GM21529 (cell line): Measurements from ENCODE around the gene ZNF616.
"Not testable (repeated sequence)": the region's sequence is repeated elsewhere in the genome, so short reads cannot be mapped to it uniquely, and the experiment has no call there.

Source experiments
- ATAC-seq: cut with Tn5 transposase; IDR thresholded peaks from one replicate; pipeline ENCODE4 v1.9.1; 2021; ENCODE audit not compliant: unreplicated experiment

Gene ZNF616

DNA sequence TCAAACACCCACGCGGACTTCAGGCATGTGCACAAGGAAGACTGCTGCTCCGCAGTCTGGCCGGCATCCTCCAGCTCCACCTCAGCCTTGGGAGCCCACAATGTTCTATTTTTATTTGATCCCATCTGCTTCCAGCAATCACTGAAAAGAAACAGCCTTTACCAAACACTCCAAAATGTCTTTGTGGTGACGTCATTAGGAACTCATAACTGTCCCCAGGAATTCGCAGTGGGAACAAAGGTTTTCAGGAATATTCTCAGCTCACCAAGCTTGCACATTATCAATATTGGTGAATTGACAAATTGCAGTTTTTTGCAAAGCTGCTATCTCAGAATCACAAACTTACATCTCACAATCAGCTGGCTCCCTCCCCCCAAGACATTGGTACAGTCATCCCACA, 29.0 kb downstream of the ZNF616 start:
- no peak for ATAC-seq

DNA sequence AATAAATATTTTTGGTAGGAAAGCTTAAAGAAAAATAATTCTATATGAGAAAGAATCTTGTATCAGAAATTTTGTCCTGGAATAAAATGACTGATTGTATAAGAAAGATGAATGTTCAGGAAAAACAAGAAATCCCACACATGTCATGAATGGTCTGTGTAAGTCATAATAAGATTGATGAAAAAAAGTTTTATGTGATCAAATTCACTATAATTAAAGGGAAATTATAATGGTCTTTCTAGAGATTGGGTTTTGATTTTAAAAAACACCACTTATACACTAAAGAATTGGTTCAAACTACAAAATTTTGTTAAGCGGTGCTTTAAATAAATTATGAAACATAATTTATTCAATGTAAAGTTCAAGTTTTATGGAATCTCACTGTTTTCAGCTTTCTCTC, 37.0 kb downstream of the ZNF616 start:
- ATAC-seq, result no peak

DNA sequence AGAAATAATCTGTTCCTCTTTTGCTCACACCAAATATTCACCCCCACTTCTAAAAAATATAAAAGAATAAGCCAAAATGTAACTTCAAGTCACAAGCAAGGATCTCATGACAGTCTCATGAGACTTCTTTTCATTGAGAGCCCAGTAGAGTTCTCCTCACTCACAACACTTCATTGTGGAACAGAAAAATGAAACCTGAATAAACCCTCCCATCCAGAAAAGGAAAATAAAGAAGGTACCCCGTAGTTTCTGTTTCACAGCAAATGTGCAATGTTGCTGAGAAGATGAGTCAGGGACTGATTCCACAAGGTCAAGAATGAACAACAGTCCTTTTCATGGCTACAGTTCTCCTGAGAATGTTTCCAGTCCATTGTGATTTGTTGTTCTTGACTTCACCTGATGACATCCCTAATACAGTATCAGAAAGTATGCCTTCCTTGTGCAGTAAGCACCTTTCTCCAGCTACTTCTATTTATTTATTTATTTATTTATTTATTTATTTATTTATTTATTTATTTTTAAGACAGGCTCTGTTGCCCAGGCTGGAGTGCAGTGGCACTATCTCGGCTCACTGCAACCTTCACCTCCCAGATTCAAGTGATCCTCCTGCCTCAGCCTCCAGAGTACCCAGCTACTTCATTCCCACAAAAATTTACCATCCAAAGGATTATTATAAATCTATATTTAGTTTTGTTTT, 37.7 kb downstream of the ZNF616 start:
- ATAC-seq, result no peak

DNA sequence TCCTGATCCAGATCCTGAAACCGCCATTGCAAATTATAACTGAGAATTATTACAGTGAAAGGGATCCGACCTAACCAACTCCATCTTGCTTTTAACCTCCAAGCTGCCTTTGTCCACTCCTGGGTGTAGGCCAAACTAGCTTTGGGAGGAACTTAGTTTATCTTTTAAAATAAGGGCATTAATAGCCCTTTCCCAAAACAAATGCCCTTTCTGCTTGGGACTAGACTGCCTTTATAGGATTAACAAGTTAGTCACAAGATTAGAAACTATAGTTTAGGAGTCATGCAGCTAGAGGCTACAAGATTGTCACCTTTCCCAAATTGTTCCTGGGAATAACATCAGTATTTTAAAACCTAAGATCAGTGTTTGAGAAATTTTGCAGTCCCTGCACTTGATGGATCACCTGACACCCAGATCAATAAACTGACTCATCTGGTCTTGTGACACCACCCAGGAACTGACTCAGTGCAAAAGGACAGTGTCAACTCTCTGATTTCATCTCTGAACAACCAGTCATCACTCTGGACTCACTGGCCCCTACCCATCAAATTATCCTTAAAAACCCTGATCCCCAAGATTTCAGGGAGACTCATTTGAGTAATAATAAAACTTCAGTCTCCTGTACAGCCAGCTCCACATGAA, 40.1 kb downstream of the ZNF616 start:
- ATAC-seq, result no peak

DNA sequence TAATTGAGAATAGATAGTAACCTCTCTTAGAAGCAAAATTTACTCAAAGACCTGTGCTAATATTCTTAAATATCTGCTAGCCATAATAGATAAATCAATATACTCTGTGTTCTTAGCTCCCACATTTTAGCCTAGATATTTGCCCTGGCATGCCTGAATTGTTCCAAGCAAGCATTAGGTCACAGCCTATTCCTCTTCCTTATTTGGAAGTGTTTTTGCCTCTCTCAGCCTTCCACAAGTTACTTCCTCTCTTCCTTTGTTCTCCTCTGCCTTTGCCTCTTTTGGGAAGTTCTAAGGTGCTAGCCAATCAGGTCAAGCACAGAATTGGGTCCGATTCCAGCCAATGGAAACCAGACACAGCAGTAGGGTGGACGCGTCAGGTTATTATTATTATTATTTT, 43.3 kb downstream of the ZNF616 start:
- ATAC-seq, result not testable (repeated sequence)

DNA sequence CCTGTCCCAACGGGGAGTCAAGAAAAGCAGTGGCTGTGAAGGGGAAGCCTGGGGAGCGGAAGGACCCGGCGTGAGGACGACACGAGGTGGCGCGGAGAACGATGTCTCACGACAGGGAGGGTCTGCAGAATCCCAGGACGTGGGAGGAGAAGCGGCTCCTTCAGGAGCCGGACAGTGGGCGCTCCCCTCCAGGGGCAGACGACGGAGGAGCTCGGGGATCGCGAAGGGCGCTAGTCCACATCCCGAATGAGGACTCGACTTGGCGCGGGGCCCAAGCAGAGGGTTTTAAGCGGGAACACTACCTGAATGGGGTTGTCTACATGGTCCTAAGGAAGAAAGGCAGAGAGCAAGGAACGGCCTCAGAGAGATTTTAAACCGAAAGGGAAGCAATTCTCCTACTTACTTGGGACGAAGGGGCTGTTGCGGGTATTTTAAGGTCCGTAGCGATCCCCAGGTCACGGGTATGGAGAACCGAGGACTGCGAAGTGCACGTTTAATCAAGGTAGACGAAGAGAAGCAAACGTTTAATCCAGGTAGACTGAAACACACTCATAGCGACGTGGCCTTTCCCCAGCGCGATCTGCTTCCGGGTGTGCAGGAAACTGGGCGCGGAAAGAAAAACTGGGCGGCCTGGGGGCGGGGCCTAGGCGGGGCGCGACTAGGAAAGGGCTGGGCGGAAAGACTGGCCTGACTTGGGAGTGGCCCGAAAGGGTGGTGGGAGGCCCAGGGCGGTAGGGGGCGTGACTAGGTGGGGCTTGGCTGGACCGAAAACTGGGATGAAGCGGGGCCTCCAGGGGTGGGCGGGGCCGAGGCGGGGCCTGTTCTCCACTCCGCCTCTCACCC, 44.3 kb downstream of the ZNF616 start, which contains the start of gene ZNF841:
TSS of gene ZNF841 (minus strand) at position 594 of the 843 bp plus-strand sequence. CDS start 10,964 bp downstream, outside the sequence.
- peak; percentile 95 for ATAC-seq

DNA sequence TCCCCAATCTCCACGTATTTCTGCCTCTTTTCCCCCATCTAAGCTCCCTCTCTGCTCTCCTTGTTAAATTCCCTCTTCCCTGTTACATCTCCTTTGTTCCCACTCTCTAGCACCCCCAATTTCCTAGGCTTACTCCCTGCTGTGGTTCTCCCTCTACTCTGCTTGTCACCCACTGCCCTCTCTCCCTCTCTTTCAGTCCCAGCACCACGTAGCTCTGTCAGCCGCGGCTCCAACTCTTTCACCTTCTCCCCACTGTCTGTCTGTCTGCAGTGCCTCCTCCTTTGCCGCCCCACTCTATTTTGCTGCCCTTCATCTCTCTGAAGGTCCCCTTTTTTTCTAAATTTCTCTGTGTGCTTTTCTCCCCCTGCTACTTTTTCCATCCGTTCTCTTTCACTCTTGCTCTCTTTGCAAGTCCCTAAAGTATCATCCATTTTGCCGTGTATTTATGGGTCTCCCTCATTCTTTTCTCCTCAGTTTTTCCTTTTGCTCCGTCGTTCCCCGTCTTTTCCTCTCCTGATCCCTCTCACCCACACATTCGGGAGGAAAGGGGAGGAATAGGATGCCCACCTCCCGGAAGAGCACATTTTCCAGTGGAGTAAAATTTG, 45.1 kb downstream of the ZNF616 start:
- ATAC-seq, result no peak

DNA sequence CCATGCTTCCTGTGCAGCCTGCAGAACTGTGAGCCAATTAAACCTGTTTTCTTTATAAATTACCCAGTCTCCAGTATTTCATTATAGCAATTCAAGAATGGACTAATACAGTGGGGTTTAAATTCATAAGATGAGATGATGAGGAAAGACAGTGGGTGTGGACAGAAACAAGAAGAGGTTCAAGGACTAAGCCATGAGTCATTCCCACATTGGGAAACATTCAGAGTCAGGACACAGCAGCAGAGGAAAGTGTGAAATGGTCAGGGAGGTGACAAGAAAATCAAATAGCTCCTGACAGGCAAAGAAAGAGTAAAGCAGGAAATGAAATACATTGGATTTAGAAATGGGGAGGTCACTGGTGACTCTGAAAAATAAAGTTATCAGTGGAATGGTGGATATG, 53.3 kb downstream of the ZNF616 start:
- no peak for ATAC-seq

DNA sequence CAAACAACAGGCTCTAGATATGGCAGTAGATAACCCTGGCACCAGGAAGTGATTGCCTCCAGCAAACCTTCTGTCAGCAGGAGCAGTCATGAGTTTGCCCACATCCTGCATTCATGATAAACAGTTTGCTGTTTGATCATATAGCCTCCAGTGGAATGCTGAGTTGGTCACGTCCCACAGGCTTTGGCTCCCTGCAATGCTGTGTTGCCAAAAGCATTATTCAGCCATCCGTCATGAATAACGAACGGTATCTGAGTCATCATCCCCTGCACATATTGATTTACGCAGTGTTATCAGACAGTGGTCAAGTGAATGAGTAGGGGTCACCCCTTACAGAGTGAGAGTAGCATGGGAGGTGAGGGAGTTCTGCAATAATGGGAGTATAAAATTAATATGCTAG, 69.2 kb downstream of the ZNF616 start:
- ATAC-seq, result no peak

DNA sequence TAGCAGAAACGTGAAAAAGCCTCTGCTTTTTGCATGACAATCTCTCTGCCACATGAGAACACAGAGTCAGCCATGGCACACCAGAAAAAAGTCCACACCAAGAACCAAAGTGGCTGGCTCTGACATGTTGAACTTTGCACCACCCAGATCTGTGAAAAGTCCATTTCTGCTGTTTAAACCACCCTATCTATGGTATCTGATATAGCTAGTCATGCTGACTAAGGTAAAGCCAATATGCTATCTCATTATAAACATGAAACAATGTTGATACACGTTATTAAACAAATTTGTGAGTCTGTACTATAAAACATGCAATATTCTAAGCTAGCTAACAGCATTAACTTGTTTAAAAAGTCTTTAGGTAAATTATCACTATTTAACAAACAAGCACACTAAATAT, 70.1 kb downstream of the ZNF616 start:
- no peak for ATAC-seq

DNA sequence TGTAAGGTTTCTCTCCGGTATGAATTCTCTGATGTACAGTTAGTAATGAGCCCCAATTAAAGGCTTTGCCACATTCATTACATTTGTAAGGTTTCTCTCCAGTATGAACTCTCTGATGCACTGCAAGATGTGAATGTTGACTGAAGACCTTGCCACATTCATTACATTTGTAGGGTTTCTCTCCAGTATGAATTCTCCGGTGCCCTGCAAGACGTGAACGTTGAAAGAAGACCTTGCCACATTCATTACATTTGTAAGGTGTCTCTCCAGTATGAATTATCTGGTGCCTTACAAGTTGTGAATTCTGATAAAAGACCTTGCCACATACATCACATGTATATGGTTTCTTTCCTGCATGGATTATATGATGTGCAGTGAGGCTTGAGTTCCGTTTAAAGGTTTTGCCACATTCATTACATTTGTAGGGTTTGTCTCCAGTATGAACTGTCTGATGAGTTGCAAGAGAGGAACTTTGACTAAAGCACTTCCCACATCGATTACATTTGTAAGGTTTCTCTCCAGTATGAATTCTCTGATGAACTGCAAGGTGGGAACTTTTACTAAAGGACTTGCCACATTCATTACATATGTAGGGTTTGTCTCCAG, 73.4 kb downstream of the ZNF616 start:
- no peak for ATAC-seq

DNA sequence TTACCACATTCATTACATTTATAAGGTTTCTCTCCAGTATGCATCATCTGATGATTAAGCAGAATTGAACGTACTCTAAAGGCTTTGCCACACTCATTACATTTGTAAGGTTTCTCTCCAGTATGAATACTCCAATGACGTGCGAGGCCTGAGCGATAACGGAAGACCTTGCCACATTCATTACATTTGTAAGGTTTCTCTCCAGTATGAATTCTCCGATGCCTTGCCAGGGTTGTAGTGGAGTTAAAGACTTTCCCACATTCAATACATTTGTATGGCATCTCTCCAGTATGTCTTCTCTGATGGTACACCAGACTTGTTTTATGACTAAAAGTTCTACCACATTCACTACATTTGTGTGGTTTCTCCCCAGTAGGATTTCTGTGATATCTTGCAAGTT, 74.3 kb downstream of the ZNF616 start:
- ATAC-seq, result no peak
